ENCODE measurements around the gene ENOX2. TPM values are rescaled to one million over a fixed set of nuclear protein-coding genes. Genes with fewer than 3 reads are reported as not detected.

Gene ENOX2
- polyA plus RNA-seq, 3 donors: 6.8 to 22.1 (median 14.7) TPM

GRCh38 chrX:130769835-130770234, 133.2 kb downstream of the ENOX2 start:
- no peaks in the 10 kb centered on the region for H3K9me3 Mint-ChIP-seq
- TF ChIP-seq CTCF (IDR thresholded peaks at IDR 0.05): no peak
- no peaks in the 10 kb centered on the region for H3K27me3 ChIP-seq (ENCODE audit: control insufficient read depth in 2 of 2, insufficient read depth in 2 of 2, low read length in 2 of 2)
- H3K27ac Mint-ChIP-seq: peak overlapping the region in 1 of 7 donors; percentile 5
- no peaks in the 10 kb centered on the region for H3K79me2 ChIP-seq (ENCODE audit: insufficient read depth, low read length)
- H3K4me1 Mint-ChIP-seq: peaks cover 4% of the 10 kb centered on the region
- no peaks in the 10 kb centered on the region for H3K36me3 ChIP-seq (replicated peaks in 1 of 2; ENCODE audit: control insufficient read depth in 1 of 2, insufficient read depth in 2 of 2, low read length in 2 of 2)
- 100% methylated on average over 2 of the region's 4 CpGs for WGBS (ENCODE audit: insufficient coverage)
- H3K27me3 Mint-ChIP-seq (ENCODE audit: low read depth in 3 of 3): peaks cover 0 to 4% (median 0%) of the 10 kb centered on the region in 3 donors
- no peak overlapping the region for H3K27ac ChIP-seq (ENCODE audit: low read depth in 1 of 2, low read length in 2 of 2)
- H3K4me3 ChIP-seq (replicated peaks in 1 of 3; ENCODE audit: low read depth in 2 of 3, low read length in 3 of 3): no peak overlapping the region
- DNase-seq: no peak
- intact Hi-C loops (cut with micrococcal nuclease): no loop called here
- no peak overlapping the region for H3K4me3 Mint-ChIP-seq
- H4K20me1 ChIP-seq (ENCODE audit: insufficient read depth, low read length): no peaks in the 10 kb centered on the region
- H3K36me3 Mint-ChIP-seq: peaks cover 0 to 2% of the 10 kb centered on the region in 2 donors
- no peak overlapping the region for H3K9ac ChIP-seq (ENCODE audit: insufficient read depth, low read length, poor library complexity, severe bottlenecking)
- H3K4me2 ChIP-seq (replicated peaks; ENCODE audit: extremely low read depth, low read length, poor library complexity, severe bottlenecking): no peak overlapping the region
- H2AFZ ChIP-seq (ENCODE audit: insufficient read depth, low read depth, low read length, poor library complexity, severe bottlenecking): no peak overlapping the region
- no peaks in the 10 kb centered on the region for H3K4me1 ChIP-seq (ENCODE audit: control insufficient read depth in 1 of 2, insufficient read depth in 2 of 2, low read length in 2 of 2)
- no peaks in the 10 kb centered on the region for H3K9me3 ChIP-seq (replicated peaks in 1 of 2; ENCODE audit: control insufficient read depth in 1 of 2, insufficient read depth in 1 of 2, low read length in 2 of 2)

GRCh38 chrX:130758072-130758471, 144.9 kb downstream of the ENOX2 start:
- Histone ChIP-seq H3K27me3 (ENCODE audit: control insufficient read depth in 2 of 2, insufficient read depth in 2 of 2, low read length in 2 of 2) (no peaks in the 10 kb centered on the region), H4K20me1 (ENCODE audit: insufficient read depth, low read length) (no peaks in the 10 kb centered on the region), H3K4me3 (replicated peaks in 1 of 3; ENCODE audit: low read depth in 2 of 3, low read length in 3 of 3) (no peak overlapping the region), H3K4me2 (replicated peaks; ENCODE audit: extremely low read depth, low read length, poor library complexity, severe bottlenecking) (no peak overlapping the region), H3K36me3 (replicated peaks in 1 of 2; ENCODE audit: control insufficient read depth in 1 of 2, insufficient read depth in 2 of 2, low read length in 2 of 2) (no peaks in the 10 kb centered on the region), H3K27ac (ENCODE audit: low read depth in 1 of 2, low read length in 2 of 2) (no peak overlapping the region), H3K9me3 (replicated peaks in 1 of 2; ENCODE audit: control insufficient read depth in 1 of 2, insufficient read depth in 1 of 2, low read length in 2 of 2) (no peaks in the 10 kb centered on the region), H2AFZ (ENCODE audit: insufficient read depth, low read depth, low read length, poor library complexity, severe bottlenecking) (no peak overlapping the region), H3K9ac (ENCODE audit: insufficient read depth, low read length, poor library complexity, severe bottlenecking) (no peak overlapping the region), H3K79me2 (ENCODE audit: insufficient read depth, low read length) (no peaks in the 10 kb centered on the region), H3K4me1 (ENCODE audit: control insufficient read depth in 1 of 2, insufficient read depth in 2 of 2, low read length in 2 of 2) (no peaks in the 10 kb centered on the region)
- Mint-ChIP-seq H3K4me1 (peaks cover 2% of the 10 kb centered on the region), H3K36me3 (peaks cover 0 to 3% of the 10 kb centered on the region in 2 donors), H3K4me3 (no peak overlapping the region), H3K27ac (no peak overlapping the region), H3K27me3 (ENCODE audit: low read depth in 3 of 3) (no peaks in the 10 kb centered on the region), H3K9me3 (peaks cover 0 to 2% (median 0%) of the 10 kb centered on the region in 7 donors)
- no CpG with 5 or more reads among the region's 1 CpG for WGBS (ENCODE audit: insufficient coverage)
- no peak for DNase-seq
- no peak for TF ChIP-seq CTCF (IDR thresholded peaks at IDR 0.05)
- intact Hi-C loops (cut with micrococcal nuclease): no loop called here

Measured in CD14-positive monocyte (primary cell).